NCI-H345 treated with DMSO at 0.1 percent for 48 hours (cell line): Measurements from ENCODE around the gene CTSW.
"Not testable (repeated sequence)": the region's sequence is repeated elsewhere in the genome, so short reads cannot be mapped to it uniquely, and the experiment has no call there.

Source experiments
- DNase-seq: peaks from one replicate; lab custom pipeline; 2025; ENCODE audit not compliant: unreplicated experiment; lab: John Stamatoyannopoulos, UW

CTSW gene

GRCh38 chr11:65879617-65880016 lies at the start of gene CTSW:
TSS of gene CTSW (plus strand) at chr11:65879837. CDS start at chr11:65879855, 18 bp downstream.
- DNase-seq: no peak

- DNase-seq: not testable (repeated sequence)
These were observed 47.4 kb upstream of the CTSW start for GRCh38 chr11:65832231-65832630.

- peak; percentile 85 for DNase-seq
These were observed 46.2 kb upstream of the CTSW start, which contains the start of gene SNX32 for GRCh38 chr11:65833297-65834030. TSS of gene SNX32 (plus strand) at chr11:65833963. CDS start at chr11:65834066, 103 bp downstream.

GRCh38 chr11:65834202-65834601 lies 45.4 kb upstream of the CTSW start:
- no peak for DNase-seq

- DNase-seq: no peak
These were observed 37.5 kb upstream of the CTSW start for GRCh38 chr11:65842144-65842543.

- no peak for DNase-seq
These were observed 35.8 kb upstream of the CTSW start for GRCh38 chr11:65843811-65844210.

- no peak for DNase-seq
These were observed 35.3 kb upstream of the CTSW start for GRCh38 chr11:65844231-65844872.

- no peak for DNase-seq
These were observed 31.9 kb upstream of the CTSW start for GRCh38 chr11:65847746-65848145.

- not testable (repeated sequence) for DNase-seq
These were observed 30.9 kb upstream of the CTSW start for GRCh38 chr11:65848693-65849092.

- no peak for DNase-seq
These were observed 30.3 kb upstream of the CTSW start for GRCh38 chr11:65849366-65849765.

- DNase-seq: no peak
These were observed 29.8 kb upstream of the CTSW start for GRCh38 chr11:65849771-65850216.

GRCh38 chr11:65850217-65851082 lies 29.2 kb upstream of the CTSW start:
- DNase-seq: no peak

- no peak for DNase-seq
These were observed 28.5 kb upstream of the CTSW start for GRCh38 chr11:65851083-65851579.

GRCh38 chr11:65851811-65852507 lies 27.7 kb upstream of the CTSW start:
- DNase-seq: no peak

GRCh38 chr11:65852508-65853245 lies 27.0 kb upstream of the CTSW start:
- no peak for DNase-seq

- no peak for DNase-seq
These were observed 26.2 kb upstream of the CTSW start for GRCh38 chr11:65853246-65853979.

GRCh38 chr11:65854161-65854592 lies 25.5 kb upstream of the CTSW start:
- no peak for DNase-seq

GRCh38 chr11:65854852-65855837 lies 24.5 kb upstream of the CTSW start:
- no peak for DNase-seq
